Mesodermal cell (in vitro differentiated cells): ENCODE data around the gene COMMD4.
"Not testable (repeated sequence)": the region's sequence is repeated elsewhere in the genome, so short reads cannot be mapped to it uniquely, and the experiment has no call there.

Experiments used
- H3K27ac ChIP-seq: 2 replicates; pipeline ENCODE4 v1.7.0; 2013; ENCODE audit warnings: mild to moderate bottlenecking, low read depth, low read length, moderate library complexity; ENCODE audit not compliant: severe bottlenecking
- H3K36me3 ChIP-seq: 2 replicates; pipeline ENCODE4 v1.7.1; 2013; ENCODE audit warnings: mild to moderate bottlenecking, low read length, moderate library complexity; ENCODE audit not compliant: control insufficient read depth, insufficient read depth
- H3K4me1 ChIP-seq: one replicate; pipeline ENCODE4 v1.7.1; 2013; ENCODE audit warnings: mild to moderate bottlenecking, low read length; ENCODE audit not compliant: insufficient read depth, control insufficient read depth, poor library complexity, severe bottlenecking
- H3K4me3 ChIP-seq: 2 replicates; pipeline ENCODE4 v1.7.0; 2013; ENCODE audit warnings: low read length, control low read depth, mild to moderate bottlenecking; ENCODE audit not compliant: insufficient read depth, poor library complexity, severe bottlenecking; ENCODE audit errors: extremely low read depth
- H3K9me3 ChIP-seq: 2 replicates; pipeline ENCODE4 v1.7.1; 2013; ENCODE audit warnings: mild to moderate bottlenecking, low read length, moderate library complexity; ENCODE audit not compliant: control insufficient read depth
- WGBS, 2 experiments: methylation state at CpG; one replicate each; pipeline ENCODE4 v1.1.5; 2013; ENCODE audit warnings: missing lambda C conversion rate in 2 of 2; ENCODE audit not compliant: insufficient coverage in 2 of 2; 5-methylcytosine and 5-hydroxymethylcytosine counted together

Gene COMMD4

DNA sequence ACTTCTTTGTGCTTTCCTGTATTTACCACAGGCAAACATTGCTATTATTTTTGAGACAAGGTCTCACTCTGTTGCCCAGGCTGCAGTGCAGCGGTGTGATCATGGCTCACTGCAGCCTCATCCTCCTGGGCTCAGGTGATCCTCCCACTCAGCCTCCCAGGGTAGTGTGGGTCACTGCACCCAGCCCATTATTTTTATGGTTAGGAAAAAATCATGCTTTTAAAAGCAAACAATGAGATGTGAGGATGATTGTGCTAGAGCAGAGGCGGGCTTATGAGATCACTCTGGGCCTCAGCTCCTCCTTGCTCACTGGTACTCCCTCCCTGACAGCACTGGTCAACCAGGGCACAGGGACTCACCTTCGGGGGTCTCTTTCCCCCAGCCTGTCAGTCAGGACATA, 30.3 kb downstream of the COMMD4 start:
- Histone ChIP-seq H3K36me3 (peaks cover 68% of the 10 kb centered on the region), H3K4me1 (no peaks in the 10 kb centered on the region), H3K9me3 (no peaks in the 10 kb centered on the region), H3K4me3 (no peak overlapping the region), H3K27ac (no peak overlapping the region)
- WGBS, 2 experiments, result 100% methylated on average over 1 of the region's 3 CpGs; no CpG with 5 or more reads in 1 of the 2 experiments

DNA sequence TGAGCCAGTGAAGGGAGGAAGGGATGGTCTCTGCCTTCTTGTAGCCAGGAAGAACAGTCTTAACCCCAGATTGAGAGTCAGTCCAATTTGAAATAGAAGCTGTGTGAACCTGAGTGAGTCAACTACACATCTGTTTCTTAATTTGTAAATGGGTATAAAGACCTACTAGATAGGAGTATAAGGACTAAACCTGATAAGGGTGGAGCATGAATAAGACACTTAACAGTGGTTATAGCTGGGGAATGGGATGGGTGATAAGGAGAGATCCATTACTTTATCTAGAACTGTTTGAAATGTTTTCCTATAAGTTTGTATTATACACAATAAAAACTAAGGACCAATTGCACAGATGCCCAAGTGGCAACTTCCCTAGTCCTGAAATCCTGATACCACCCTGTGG, 31.1 kb downstream of the COMMD4 start:
- Histone ChIP-seq H3K4me3 (no peak overlapping the region), H3K4me1 (no peaks in the 10 kb centered on the region), H3K36me3 (peaks cover 68% of the 10 kb centered on the region), H3K9me3 (no peaks in the 10 kb centered on the region), H3K27ac (no peak overlapping the region)

DNA sequence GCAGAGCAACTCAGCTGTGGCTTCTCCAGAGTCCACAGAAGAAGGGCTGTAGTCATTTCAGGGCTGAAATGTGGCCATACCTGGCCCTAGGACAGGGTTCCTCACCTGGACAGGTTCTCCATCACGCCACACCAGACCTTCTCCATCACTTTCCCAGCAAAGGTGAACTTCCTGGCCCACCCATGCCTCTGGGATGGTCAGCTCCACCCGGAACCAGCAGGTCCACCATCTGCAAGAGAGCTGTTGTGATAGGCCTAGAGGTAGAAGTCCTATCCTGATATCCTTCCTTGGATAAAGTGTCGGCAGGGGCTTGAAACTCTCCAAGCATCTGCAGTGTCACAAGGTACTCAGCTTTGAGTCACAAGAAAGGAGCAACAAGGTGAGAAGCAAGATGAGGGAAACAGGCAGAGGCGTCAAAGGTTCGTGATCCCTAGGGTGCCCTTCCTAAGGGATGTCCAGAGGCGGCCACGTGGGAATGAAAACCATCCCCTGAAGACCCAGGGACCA, 31.6 kb downstream of the COMMD4 start:
- H3K9me3 ChIP-seq, result no peaks in the 10 kb centered on the region
- H3K27ac ChIP-seq, result peak overlapping the region; percentile 95
- H3K4me1 ChIP-seq, result no peaks in the 10 kb centered on the region
- H3K4me3 ChIP-seq, result peak overlapping the region; percentile 83
- H3K36me3 ChIP-seq, result peaks cover 70% of the 10 kb centered on the region
- 46 to 56% methylated on average over 5 to 7 of the region's 7 CpGs for WGBS, 2 experiments

DNA sequence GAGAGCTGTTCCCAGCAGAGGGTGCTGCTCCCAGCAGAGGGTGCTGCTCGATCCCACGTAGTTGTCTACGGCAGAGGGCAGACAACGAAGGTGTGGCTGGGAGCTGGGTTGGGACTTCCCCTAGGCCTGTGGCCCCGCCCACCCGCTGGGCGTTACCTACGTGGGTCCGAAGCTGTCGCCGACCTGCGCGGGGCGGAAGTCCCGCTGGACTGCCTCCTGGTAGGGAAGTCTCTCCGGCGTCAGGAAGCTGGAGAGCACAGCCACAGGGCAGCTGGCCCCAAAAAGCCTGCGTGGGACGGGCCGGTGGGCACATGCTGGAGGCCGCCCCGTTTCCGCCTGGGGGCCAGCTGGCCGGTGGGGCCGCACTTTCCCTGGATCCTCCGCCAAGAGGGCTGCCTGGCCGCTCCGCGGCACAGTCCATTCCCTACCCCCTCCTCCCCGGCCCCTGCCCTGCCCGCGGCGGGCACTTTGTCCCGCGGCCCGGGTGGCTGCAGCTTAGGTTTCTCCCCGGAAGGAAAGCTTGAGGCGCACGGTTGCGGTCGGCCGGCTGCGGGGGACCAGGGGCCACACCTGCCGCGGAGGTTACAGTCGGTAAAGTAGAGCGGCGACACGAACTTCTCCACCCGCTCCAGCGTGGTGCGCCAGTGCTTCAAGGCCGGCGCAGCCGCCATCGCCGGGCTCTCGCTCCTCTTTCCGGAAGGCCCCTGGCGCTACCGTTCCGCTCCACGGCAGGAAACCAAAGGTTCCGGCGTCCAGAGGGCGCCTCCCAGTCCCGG, 32.2 kb downstream of the COMMD4 start, which contains the start of gene MAN2C1:
Gene MAN2C1 (minus strand): TSS at position 695 of the 776 bp plus-strand sequence. CDS start 24 bp downstream, at position 671.
- H3K4me1 ChIP-seq, result no peaks in the 10 kb centered on the region
- peak within 1 kb of the TSS; percentile 83 for H3K4me3 ChIP-seq
- H3K27ac ChIP-seq, result peak within 1 kb of the TSS; percentile 95
- H3K36me3 ChIP-seq, result peaks cover 75% of the 10 kb centered on the region
- no peaks in the 10 kb centered on the region for H3K9me3 ChIP-seq
- 1% methylated on average over 58 to 64 of the region's 67 CpGs for WGBS, 2 experiments

DNA sequence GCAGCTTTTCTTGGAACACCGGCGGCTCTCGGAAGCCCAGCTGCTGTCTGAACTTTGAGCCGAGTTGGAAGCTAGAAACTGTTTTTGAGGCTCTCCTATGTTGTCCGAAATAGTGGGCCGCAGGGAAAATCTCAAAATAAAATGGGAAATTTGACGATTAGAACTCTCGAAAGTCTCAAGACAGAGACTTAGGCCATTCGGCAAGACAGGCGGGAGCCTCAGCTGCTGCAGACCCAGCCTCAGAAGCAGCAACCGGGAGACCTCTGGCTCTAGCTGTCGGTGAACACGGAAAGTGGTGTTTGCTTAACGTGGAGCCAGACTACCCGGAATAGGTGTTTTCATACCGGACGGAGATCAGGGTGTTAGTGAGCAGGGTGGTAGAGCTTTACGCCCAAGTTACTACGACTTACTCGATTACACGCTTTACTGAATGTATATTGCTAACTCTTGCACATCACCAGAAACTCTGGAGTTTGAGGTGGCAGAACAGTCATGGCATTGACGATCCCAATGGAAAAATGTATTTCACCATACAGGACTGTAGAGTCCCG, 32.9 kb downstream of the COMMD4 start:
- no peaks in the 10 kb centered on the region for H3K4me1 ChIP-seq
- peak overlapping the region; percentile 95 for H3K27ac ChIP-seq
- peak overlapping the region; percentile 83 for H3K4me3 ChIP-seq
- peaks cover 80% of the 10 kb centered on the region for H3K36me3 ChIP-seq
- WGBS, 2 experiments, result 4 to 6% methylated on average over 18 to 20 of the region's 23 CpGs
- H3K9me3 ChIP-seq, result no peaks in the 10 kb centered on the region

DNA sequence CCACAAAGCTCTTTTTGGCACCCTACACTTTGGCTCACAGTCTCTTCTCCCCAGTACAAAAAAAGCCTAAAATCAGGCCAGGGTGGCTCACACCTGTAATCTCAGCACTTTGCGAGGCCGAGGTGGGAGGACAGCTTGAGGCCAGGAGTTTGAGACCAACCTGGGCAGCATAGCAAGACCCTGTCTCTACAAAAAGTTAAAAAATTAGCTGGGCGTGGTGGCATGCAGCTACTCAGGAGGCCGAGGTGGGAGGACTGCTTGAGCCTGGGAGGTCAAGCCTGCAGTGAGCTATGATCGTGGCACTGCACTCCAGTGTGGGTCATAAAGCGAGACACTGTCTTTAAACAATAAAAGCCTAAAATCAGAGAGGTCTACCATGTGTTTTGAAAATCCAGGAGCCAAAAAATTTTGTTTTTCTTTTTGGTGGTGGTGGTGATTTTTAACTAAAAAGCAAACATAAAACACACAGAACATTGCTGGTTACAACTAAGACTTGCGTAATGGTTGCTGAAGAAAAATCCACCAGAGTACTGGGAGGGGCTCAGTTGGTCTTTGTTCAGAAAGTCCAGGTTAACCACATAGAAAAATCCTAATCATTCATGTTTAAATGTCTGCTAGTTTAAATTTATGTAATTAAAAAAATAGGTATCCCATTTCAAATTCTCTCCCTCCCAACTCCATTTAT, 34.2 kb downstream of the COMMD4 start:
- 91% methylated on average over 6 of the region's 7 CpGs for WGBS, 2 experiments
- no peaks in the 10 kb centered on the region for H3K4me1 ChIP-seq
- H3K4me3 ChIP-seq, result no peak overlapping the region
- H3K36me3 ChIP-seq, result peaks cover 82% of the 10 kb centered on the region
- no peaks in the 10 kb centered on the region for H3K9me3 ChIP-seq
- peak overlapping the region; percentile 95 for H3K27ac ChIP-seq

DNA sequence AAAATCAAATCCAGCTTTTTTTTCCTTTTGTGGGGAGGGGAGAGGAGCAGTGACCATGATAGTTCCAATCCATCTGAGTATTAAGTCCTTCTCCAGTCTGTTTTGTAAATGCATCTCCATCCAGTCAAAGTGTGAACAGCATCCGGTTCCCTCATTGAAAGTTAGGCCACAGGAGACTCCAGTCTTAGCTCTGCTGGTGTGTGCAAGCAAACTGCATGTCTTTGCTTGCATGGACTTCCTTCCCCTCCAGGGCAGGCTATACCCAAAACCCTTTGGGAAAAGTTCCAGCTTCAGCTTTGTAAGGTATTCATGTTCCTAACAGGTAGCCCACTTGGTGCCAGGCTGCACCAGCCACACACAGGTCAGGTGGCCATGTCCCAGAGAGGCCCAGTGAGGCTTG, 35.6 kb downstream of the COMMD4 start:
- 83 to 100% methylated on average over 1 of the region's 1 CpG for WGBS, 2 experiments
- Histone ChIP-seq H3K36me3 (peaks cover 82% of the 10 kb centered on the region), H3K4me3 (no peak overlapping the region), H3K4me1 (no peaks in the 10 kb centered on the region), H3K27ac (no peak overlapping the region), H3K9me3 (no peaks in the 10 kb centered on the region)

DNA sequence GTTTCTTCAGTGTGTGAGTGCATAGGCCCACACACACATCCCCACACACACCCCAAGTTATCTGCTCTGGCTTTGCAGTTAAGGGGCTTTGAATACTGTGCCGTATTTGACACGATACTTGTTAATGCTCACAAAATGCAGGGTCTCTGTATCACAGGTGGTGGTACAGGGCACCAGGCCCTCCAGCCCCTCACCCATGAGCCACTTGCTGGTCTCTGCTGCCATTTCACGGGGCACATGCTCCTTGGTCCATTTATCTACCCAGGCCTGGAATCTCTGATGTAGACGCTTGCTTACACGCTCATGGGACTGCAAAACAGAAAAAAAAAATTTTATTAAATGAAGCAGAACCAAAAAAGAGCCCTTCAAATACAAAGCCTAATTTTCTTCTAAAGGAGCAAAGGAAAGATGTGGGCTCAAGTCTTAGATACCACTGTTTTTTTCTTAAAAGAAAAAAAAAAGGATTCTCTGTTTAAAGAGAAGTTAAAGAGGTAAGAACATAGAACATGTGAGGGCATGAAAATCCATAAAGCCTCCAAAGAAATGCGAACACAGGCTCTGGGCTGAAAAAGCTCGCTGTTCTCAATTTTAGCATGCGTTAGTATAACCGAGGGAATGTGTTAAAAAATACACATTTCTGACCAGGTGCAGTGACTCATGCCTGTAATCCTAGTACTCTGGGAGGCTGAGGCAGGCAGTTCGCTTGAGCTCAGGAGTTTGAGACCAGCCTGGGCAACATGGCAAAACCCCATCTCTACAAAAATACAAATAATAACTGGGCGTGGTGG, 36.2 kb downstream of the COMMD4 start:
- 89 to 97% methylated on average over 7 to 10 of the region's 11 CpGs for WGBS, 2 experiments
- Histone ChIP-seq H3K27ac (no peak overlapping the region), H3K9me3 (no peaks in the 10 kb centered on the region), H3K36me3 (peaks cover 82% of the 10 kb centered on the region), H3K4me1 (no peaks in the 10 kb centered on the region), H3K4me3 (no peak overlapping the region)

DNA sequence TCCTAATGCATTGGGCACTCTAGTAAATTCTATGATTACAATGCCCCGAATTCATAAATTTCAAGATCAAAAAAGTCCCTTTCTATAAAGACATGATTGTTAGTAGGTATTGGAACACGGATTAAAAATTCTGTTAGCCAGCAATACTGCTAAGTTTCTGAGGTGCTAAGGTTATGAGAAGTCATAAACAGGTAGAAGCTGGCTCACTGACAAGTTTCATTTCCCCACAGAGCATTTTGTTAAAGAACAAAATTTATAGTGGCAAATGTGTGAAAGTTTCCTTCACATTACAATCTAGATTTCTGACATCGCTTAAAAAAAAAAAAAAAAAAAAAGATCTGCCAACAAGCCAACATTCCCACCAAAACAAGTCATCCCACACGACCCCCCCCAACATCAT, 44.9 kb downstream of the COMMD4 start:
- H3K36me3 ChIP-seq, result peaks cover 92% of the 10 kb centered on the region
- WGBS, 2 experiments, result 100% methylated on average over 1 of the region's 4 CpGs

DNA sequence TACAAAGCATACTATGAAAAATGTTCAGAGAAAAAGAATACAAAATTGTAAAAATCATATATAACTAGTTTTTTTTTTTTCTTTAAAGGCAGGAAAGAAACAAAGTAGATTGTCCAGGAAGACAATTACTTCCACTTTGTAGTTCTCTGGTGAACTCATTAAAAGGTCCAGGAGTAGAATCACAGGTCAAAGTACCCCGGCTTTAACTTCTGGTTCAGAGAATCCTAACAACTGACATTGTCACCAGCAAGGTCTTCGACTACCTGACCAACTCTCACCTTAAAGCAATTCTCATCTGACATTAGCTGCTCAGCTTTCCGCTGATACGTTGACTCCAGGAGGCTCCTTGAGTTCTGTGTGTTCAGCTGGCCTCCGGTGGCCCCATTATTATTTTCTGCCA, 48.1 kb downstream of the COMMD4 start:
- peaks cover 91% of the 10 kb centered on the region for H3K36me3 ChIP-seq
- not testable (repeated sequence) for H3K27ac ChIP-seq, H3K4me1 ChIP-seq, H3K9me3 ChIP-seq, H3K4me3 ChIP-seq
- 85 to 99% methylated on average over 5 of the region's 5 CpGs for WGBS, 2 experiments

More for the DNA sequence above, 44.9 kb downstream of the COMMD4 start:
- Histone ChIP-seq H3K4me3 (no peak overlapping the region), H3K27ac (no peak overlapping the region), H3K4me1 (no peaks in the 10 kb centered on the region), H3K9me3 (no peaks in the 10 kb centered on the region)
